ENCODE results near the gene BSND.

Gene BSND

DNA sequence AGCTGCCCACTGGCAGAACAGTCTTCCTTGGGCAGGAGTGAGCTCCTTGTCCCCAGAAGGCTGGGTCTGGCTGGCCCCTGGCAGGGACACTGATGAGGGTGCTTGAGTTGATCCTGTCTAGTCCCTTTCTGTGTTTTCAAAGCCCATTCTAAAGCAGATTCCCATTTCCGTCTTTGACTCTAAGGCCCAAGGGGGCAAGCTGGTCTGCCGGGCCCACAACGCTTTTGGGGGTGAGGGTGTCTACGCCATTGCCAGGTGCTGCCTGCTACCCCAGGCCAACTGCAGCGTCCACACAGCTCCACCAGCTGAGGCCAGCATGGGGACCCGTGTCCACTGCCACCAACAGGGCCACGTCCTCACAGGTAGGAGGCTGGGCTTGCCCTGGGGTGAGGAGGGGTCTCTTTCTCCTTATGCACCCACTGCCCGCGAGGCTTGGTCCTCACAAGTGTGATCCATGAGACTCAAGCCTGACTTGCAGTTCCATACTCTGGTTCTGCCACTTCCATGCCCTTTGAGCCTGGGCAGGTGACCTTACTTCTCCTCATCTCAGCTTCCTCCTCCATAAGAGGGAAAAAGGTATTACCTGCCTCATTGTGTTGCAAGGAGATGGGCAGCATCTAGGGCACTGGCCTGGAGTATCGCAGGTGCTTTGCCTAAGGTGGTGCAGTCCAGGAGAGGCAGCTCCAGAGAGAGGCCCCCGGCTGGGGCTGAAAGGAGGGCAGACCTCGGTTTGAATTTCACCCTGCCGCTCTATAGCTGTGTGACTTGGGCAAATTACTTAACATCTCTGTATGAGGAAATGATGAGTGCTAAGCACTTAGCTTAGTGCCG lies 60.8 kb downstream of the BSND start:
- no peak overlapping the region for H3K4me3 ChIP-seq (ENCODE audit: low read depth, low read length)
- TF ChIP-seq, protein P1, sequence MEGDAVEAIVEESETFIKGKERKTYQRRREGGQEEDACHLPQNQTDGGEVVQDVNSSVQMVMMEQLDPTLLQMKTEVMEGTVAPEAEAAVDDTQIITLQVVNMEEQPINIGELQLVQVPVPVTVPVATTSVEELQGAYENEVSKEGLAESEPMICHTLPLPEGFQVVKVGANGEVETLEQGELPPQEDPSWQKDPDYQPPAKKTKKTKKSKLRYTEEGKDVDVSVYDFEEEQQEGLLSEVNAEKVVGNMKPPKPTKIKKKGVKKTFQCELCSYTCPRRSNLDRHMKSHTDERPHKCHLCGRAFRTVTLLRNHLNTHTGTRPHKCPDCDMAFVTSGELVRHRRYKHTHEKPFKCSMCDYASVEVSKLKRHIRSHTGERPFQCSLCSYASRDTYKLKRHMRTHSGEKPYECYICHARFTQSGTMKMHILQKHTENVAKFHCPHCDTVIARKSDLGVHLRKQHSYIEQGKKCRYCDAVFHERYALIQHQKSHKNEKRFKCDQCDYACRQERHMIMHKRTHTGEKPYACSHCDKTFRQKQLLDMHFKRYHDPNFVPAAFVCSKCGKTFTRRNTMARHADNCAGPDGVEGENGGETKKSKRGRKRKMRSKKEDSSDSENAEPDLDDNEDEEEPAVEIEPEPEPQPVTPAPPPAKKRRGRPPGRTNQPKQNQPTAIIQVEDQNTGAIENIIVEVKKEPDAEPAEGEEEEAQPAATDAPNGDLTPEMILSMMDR (IDR thresholded peaks at IDR 0.05; ENCODE audit: low read depth, low read length, missing control alignments), result no peak
- no peak for DNase-seq (ENCODE audit: low read depth)

DNA sequence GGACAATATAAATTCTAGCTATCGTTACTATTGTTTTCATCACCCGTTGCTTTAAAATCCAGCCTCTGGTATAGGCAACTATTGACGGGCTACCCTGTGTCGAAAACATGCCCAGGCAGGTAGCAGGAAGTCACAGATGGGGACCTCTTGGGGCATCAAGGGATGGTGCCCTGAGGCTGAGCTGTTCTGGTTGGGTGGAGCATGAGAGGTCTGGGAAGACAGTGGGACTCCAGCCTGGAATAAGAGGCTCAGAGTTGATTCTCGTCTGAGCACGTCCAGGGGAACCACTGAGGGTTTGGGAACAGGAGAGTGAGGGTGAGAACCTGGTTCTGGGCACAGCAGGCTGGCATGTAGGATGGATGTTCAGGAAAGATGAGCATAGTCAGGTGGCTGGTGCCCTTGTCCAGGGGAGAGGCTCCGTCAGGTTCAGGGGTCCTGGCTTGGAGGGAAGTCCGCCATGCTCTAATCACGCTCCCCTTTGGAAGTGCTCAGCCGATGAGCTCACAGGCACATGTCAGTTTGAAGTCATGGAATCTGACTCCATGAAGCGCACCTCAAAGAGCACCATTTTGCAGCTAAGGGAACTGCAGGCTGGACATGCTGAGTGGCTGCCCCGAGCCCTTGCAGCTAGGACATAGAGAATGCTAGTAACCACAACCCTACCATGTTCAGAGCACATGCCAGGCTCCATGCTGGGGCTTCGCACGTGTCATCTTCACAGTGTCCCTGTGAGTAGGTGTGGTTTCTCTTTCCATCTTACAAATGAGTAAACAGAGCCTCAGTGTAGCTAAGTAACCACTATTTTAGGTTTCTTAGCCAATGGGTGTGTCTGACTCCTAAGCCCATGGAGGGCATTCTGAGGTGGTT lies 61.6 kb downstream of the BSND start:
- TF ChIP-seq, protein P1 (IDR thresholded peaks at IDR 0.05; ENCODE audit: low read depth, low read length, missing control alignments), result no peak
- no peak for DNase-seq (ENCODE audit: low read depth)
- no peak overlapping the region for H3K4me3 ChIP-seq (ENCODE audit: low read depth, low read length)

DNA sequence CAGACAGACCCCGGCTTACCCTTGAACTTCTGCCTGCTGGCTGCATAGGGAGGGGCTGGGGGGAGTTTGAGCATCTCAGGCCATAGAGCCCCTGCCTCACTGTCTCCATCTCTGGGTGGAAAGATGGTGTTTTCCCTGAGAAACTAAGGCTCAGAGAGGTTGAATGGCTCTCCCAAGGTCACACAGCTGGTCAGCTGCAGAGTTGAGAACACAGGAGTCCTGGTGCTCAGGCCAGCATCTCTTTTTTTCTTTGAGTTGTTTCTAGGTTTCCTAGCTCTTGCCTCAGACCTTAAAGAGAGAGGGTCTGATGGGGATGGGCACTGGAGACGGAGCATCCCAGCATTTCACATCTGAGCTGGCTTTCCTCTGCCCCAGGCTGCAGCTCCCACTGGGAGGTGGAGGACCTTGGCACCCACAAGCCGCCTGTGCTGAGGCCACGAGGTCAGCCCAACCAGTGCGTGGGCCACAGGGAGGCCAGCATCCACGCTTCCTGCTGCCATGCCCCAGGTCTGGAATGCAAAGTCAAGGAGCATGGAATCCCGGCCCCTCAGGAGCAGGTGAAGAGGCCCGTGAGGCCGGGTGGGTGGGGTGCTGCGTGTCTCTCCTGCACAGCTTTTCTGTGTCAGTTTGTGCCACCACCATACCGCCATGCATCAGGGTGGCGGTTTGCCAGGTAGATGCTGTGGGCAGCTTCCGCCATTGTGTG lies 62.4 kb downstream of the BSND start:
- TF ChIP-seq, protein P1 (IDR thresholded peaks at IDR 0.05; ENCODE audit: low read depth, low read length, missing control alignments), result no peak
- no peak for DNase-seq (ENCODE audit: low read depth)
- H3K4me3 ChIP-seq (ENCODE audit: low read depth, low read length), result no peak overlapping the region
